HG03135 (cell line): ENCODE measurements around the gene FASN.
"Not testable (repeated sequence)": the region's sequence is repeated elsewhere in the genome, so short reads cannot be mapped to it uniquely, and the experiment has no call there.

Source experiments
- ATAC-seq: cut with Tn5 transposase; IDR thresholded peaks from one replicate; pipeline ENCODE4 v1.9.1; 2021; ENCODE audit warnings: mild to moderate bottlenecking, moderate library complexity; ENCODE audit not compliant: unreplicated experiment

Gene FASN

GRCh38 chr17:82098169-82098938 is at the start of gene FASN:
Gene FASN, minus strand, starts transcription at chr17:82098236. Its CDS starts 1,791 bp downstream, at chr17:82096445.
- ATAC-seq = peak; percentile 70

- ATAC-seq = no peak
Measured at GRCh38 chr17:82146663-82147654, 48.9 kb upstream of the FASN start.

GRCh38 chr17:82145550-82146155 is 47.6 kb upstream of the FASN start:
- ATAC-seq = no peak

DNA sequence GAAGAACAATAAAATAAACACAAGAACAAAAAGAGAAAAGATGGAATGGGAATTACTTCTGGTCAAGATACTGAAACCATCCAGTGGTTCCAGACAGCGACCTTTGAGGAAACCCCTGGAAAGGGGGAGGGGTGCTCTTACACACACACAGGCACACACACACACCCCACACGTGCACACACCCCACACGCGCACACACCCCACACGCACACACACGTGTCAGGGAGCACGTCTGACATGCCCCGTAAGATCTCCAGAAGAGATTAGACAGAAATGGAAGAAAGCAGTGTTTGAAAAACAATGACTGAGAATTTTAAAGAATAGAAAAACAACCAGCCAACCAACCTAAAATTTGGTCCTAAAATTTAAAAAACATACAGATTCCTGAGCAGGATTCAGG is 45.3 kb upstream of the FASN start:
- ATAC-seq = no peak

- not testable (repeated sequence) for ATAC-seq
Measured at GRCh38 chr17:82139961-82140360, 41.9 kb upstream of the FASN start.

- no peak for ATAC-seq
Measured at GRCh38 chr17:82138511-82138992, 40.5 kb upstream of the FASN start.

DNA sequence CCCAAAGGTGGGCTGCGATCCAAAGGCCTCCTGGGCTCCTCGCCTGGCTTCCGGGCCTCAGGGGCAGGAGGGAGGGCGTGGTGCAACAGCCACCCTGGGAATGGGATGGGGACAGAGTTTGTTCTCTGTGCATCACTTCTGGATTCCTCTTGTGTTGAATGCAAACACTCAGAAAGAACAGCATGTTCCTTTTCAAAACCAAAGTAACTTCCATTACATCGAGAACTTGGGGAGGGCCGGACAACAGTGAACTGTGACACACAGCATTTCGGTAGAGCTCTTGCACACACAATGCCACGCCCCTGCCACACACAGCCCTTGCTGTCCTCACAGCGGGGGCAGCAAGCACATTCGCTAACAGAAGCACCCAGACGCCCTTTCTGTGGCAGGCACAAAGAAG is 36.1 kb upstream of the FASN start:
- ATAC-seq = no peak

GRCh38 chr17:82133166-82133953 is 35.3 kb upstream of the FASN start:
- not testable (repeated sequence) for ATAC-seq

- ATAC-seq = no peak
Measured at GRCh38 chr17:82129095-82129494, 31.1 kb upstream of the FASN start.

DNA sequence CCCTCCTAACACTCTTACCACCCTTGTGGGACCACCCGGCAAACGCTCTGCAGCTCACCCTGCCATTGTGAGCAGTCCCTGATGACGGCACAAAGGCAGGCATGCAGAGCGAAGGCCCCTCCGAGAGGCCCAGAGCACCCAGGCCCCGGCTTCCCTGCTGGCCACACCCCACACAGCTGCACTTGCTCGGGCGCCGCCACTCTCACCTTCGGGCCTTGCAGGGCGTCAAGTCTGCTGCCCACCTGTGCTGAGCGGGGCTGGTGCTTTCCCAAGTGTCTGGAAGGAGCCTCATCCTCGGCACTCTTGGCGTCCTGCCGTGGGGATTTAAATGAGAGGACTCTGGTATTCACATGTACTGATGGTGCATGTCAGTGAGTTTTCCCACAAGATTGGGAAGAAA is 30.3 kb upstream of the FASN start:
- no peak for ATAC-seq

GRCh38 chr17:82127704-82128103 is 29.7 kb upstream of the FASN start:
- ATAC-seq = no peak

GRCh38 chr17:82127315-82127595 is 29.2 kb upstream of the FASN start:
- no peak for ATAC-seq

DNA sequence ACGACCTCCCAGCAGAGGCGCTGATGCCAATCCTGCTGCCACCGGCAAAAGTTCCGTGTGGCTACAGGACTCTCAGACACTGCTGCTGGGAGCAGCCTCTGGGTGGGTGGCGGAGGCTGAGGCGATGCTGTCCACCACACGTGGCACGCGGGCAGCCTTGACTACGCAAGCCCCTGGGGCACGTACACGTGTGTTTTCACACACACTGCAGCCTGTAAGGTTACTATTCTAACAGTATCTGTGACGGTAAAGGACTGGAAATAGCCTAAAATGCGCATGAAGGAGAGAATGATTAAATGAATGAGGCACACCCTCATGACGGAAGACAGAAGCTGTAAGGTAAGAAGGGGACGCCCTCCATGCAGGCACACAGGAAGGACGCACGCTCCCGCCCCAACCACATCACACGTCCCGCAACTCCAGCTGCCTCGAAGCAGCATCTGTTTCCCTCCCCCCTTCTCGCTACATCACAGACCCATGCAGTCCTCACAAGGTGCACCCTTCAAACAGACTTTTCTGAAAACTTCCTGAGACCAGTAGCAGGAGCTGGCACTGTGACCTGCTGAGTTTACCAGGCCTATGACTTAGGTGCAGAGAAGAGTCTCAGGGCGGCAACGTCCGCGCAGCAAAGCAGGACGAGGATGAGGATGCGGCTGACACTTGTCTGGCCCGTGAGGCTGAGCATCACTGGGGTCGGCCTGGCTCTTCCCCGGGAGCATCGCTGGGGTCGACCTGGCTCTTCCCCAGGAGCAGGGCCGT is 28.7 kb upstream of the FASN start:
- ATAC-seq = no peak

DNA sequence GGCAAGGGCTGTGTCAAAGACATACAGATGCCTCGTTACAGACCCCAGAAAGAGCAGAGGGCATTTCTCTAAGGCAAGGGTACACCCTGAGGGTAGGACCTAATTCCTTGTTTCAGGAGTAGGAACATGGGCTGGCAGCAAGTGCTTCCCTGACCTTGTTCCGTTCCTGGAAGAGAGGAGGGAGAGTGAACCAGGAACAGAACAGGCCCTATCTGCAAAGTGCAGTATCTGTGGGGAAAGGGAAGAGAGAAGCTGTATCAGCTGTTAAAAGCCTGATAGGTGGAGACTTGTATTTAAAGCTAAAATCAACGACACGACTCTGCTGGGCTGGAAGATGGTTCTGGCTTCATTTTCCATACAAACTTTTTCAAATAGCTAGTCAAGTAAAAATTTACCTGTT is 26.1 kb upstream of the FASN start:
- no peak for ATAC-seq

GRCh38 chr17:82121660-82122629 is 23.9 kb upstream of the FASN start:
- no peak for ATAC-seq

DNA sequence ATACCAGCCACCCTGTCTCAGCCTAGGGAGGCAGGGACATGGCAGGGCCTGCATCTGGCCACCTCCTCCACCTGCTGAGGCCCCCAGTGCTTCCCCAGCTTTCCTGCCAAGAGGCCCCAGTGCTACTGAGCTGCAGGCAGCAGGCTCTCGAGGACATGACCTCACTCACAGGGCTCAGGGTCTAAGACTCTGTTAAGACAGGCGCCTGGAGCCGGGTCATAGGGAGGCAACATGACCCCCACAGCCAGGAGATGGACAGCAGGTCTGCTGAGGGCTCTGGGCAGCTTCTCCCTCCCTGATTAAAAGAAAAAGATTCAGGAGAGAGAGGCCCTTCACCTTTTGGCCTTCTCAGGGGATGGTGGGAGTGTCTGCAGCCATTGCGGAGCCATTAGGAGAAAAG is 23.2 kb upstream of the FASN start:
- no peak for ATAC-seq

DNA sequence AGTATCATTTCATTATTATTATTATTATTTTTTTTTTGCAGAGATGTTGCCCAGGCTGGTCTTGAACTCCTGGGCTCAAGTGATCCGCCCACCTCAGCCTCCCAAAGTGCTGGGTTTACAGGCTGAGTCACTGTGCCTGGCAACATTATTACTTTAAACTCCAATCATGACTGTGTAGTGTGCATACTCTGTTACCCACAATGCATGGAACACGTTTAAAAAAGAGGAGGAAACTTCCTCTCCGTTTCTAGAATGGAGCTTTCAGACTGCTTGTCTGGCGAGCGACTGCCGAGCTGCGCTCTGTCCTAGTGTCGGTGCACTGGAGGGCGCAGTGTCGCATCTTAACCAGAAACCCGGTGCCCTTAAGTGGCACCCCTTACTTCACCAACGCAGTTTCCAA is 22.1 kb upstream of the FASN start:
- ATAC-seq = no peak

DNA sequence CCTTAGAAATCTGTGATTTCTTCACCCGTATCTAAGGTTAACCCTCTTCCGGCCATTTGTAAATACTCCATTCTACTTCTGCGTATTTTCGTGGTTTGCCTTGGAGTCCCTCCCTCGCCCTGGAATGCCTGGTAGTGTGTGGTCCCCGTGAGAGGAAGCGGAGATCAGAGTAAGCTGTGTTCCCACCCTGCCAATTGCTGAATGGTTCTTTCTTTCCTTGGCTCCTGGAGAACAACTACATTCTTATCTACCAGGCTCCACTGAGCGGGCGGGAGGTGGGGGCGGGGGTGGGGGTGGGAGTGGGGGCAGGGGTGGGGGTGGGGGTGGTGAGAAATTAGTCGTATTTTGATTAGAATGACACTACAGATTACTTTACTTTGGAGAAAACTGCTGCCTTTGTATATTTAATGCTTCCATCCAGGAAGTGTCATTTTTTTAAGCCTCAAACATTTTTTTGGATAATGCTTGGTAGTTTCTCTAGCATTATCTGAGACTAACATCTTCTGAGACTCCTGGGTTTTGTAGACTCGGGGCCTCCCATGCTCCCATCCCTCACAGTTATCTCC is 20.9 kb upstream of the FASN start:
- ATAC-seq = no peak
